ENCODE data around the gene GALNT2.

GALNT2 gene

DNA sequence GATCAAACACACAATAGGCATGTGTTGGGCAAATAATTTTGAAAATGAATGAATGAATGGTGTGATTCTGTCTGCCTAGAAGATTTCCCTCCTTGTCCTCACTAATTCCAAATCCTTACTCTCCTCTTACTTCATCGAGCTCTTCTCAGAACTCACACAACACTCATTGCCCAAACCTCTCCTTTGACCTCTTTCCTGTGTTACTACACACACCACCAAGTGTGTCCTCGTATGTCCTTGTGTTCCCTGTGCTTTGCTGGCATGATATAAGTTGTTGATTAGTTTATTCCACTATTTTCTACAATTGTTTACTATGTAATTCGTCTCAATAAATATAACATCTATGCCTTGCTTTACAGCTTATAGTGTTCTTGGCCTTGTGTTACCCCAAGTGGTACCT is 41.4 kb upstream of the GALNT2 start:
- no peak for ATAC-seq
- no peak for TF ChIP-seq CREB5 (CRISPR knock-in tag; IDR thresholded peaks at IDR 0.05; ENCODE audit: low read depth)
- no peak for TF ChIP-seq PPARA (CRISPR knock-in tag; IDR thresholded peaks at IDR 0.05; ENCODE audit: borderline replicate concordance)
- no peak for TF ChIP-seq ZFP3 (CRISPR knock-in tag; IDR thresholded peaks at IDR 0.05)
- TF ChIP-seq, protein P1, sequence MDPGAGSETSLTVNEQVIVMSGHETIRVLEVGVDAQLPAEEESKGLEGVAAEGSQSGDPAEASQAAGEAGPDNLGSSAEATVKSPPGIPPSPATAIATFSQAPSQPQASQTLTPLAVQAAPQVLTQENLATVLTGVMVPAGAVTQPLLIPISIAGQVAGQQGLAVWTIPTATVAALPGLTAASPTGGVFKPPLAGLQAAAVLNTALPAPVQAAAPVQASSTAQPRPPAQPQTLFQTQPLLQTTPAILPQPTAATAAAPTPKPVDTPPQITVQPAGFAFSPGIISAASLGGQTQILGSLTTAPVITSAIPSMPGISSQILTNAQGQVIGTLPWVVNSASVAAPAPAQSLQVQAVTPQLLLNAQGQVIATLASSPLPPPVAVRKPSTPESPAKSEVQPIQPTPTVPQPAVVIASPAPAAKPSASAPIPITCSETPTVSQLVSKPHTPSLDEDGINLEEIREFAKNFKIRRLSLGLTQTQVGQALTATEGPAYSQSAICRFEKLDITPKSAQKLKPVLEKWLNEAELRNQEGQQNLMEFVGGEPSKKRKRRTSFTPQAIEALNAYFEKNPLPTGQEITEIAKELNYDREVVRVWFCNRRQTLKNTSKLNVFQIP (CRISPR knock-in tag; IDR thresholded peaks at IDR 0.05; ENCODE audit: borderline replicate concordance, low read depth) = no peak
- TF ChIP-seq TCF4 (CRISPR knock-in tag; IDR thresholded peaks at IDR 0.05; ENCODE audit: borderline replicate concordance) = no peak
- TF ChIP-seq CSDC2 (CRISPR knock-in tag; IDR thresholded peaks at IDR 0.05) = no peak
- no peak for TF ChIP-seq RARB (CRISPR knock-in tag; IDR thresholded peaks at IDR 0.05)
- TF ChIP-seq ZC3H10 (CRISPR knock-in tag; IDR thresholded peaks at IDR 0.05) = no peak

GRCh38 chr1:230026139-230026538 is 40.9 kb upstream of the GALNT2 start:
- no peak for ATAC-seq
- TF ChIP-seq SNAI2 (CRISPR knock-in tag; IDR thresholded peaks at IDR 0.05) (no peak), OSR1 (CRISPR knock-in tag; IDR thresholded peaks at IDR 0.05) (no peak), ARNTL (CRISPR knock-in tag; IDR thresholded peaks at IDR 0.05; ENCODE audit: borderline replicate concordance, low read depth) (no peak), ZNF8 (CRISPR knock-in tag; IDR thresholded peaks at IDR 0.05) (no peak), PPARA (CRISPR knock-in tag; IDR thresholded peaks at IDR 0.05; ENCODE audit: borderline replicate concordance) (no peak), RARB (CRISPR knock-in tag; IDR thresholded peaks at IDR 0.05) (no peak), TOX (CRISPR knock-in tag; IDR thresholded peaks at IDR 0.05; ENCODE audit: borderline replicate concordance) (no peak), ZNF70 (CRISPR knock-in tag; IDR thresholded peaks at IDR 0.05) (no peak), TCF4 (CRISPR knock-in tag; IDR thresholded peaks at IDR 0.05; ENCODE audit: borderline replicate concordance) (no peak), BACH2 (CRISPR knock-in tag; IDR thresholded peaks at IDR 0.05; ENCODE audit: borderline replicate concordance) (no peak), PATZ1 (CRISPR knock-in tag; IDR thresholded peaks at IDR 0.05; ENCODE audit: borderline replicate concordance) (no peak)

DNA sequence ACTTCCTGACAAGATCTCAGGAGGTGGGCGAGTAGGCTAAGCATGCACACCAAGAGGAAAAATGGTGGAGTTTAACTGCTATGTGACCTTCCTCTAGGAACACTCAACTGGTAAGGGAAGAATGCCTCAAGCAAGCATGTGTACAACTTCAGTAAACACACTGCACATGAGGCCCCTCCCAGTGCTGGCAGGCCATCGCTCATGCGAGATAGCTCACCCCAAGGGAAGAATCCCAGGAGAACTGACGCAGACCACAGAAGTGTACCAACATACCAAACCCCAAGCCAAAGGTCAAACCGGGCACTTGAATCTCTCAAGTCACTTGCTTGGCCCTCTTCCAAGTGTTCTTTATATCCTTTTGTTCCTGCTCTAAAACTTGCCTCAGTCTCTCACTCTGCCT is 40.5 kb upstream of the GALNT2 start:
- TF ChIP-seq ISL1 (CRISPR knock-in tag; IDR thresholded peaks at IDR 0.05) (no peak), CSDC2 (CRISPR knock-in tag; IDR thresholded peaks at IDR 0.05) (no peak), OSR1 (CRISPR knock-in tag; IDR thresholded peaks at IDR 0.05) (no peak), RARB (CRISPR knock-in tag; IDR thresholded peaks at IDR 0.05) (no peak), ZC3H10 (CRISPR knock-in tag; IDR thresholded peaks at IDR 0.05) (no peak), ESRRG (CRISPR knock-in tag; IDR thresholded peaks at IDR 0.05) (no peak), ZNF8 (CRISPR knock-in tag; IDR thresholded peaks at IDR 0.05) (no peak), CREB5 (CRISPR knock-in tag; IDR thresholded peaks at IDR 0.05; ENCODE audit: low read depth) (no peak), CSRNP3 (CRISPR knock-in tag; IDR thresholded peaks at IDR 0.05) (no peak), PATZ1 (CRISPR knock-in tag; IDR thresholded peaks at IDR 0.05; ENCODE audit: borderline replicate concordance) (no peak), PPARA (CRISPR knock-in tag; IDR thresholded peaks at IDR 0.05; ENCODE audit: borderline replicate concordance) (no peak), ZNF70 (CRISPR knock-in tag; IDR thresholded peaks at IDR 0.05) (no peak)
- ATAC-seq = no peak
